Measurements from ENCODE around the gene FOXE3. TPM values are rescaled to one million over a fixed set of nuclear protein-coding genes. Genes with fewer than 3 reads are reported as not detected.

FOXE3 gene
- total and polyA plus RNA-seq, 3 donors from 2014 or later: 0.63 to 1.4 (median 1.2) TPM

DNA sequence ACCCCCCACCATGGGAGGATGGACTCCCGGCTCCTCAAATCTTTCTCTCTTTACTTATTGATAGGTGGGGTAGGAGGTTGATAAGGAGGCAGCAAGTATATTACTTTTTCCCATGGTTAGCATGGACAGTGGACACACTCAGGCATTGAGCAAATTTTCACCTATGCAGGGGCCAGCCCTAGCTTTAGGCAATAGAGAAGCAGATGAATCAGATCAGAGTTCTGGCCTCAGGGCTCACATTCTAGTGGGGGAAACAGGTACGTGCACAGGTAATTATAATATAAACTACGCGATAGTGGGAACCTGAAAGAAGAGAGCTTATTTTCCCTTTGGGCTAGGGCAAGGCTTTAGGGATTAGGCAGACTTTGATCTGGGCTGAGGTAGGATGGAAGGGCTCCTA, 13.5 kb upstream of the FOXE3 start:
- H3K27me3 ChIP-seq: no peaks in the 10 kb centered on the region
- intact Hi-C loops (cut with DNase I; ENCODE audit: low total_unique reads): no loop called here
- no peak overlapping the region for H3K4me3 ChIP-seq
- H3K27ac ChIP-seq: no peak overlapping the region
- H3K4me1 ChIP-seq: no peaks in the 10 kb centered on the region
- DNase-seq: no peak
- H3K9me3 ChIP-seq: no peaks in the 10 kb centered on the region
- H3K36me3 ChIP-seq (ENCODE audit: low read depth, missing control alignments): no peaks in the 10 kb centered on the region
- no peak for TF ChIP-seq POLR2A (IDR thresholded peaks at IDR 0.05)
- TF ChIP-seq, protein P1, sequence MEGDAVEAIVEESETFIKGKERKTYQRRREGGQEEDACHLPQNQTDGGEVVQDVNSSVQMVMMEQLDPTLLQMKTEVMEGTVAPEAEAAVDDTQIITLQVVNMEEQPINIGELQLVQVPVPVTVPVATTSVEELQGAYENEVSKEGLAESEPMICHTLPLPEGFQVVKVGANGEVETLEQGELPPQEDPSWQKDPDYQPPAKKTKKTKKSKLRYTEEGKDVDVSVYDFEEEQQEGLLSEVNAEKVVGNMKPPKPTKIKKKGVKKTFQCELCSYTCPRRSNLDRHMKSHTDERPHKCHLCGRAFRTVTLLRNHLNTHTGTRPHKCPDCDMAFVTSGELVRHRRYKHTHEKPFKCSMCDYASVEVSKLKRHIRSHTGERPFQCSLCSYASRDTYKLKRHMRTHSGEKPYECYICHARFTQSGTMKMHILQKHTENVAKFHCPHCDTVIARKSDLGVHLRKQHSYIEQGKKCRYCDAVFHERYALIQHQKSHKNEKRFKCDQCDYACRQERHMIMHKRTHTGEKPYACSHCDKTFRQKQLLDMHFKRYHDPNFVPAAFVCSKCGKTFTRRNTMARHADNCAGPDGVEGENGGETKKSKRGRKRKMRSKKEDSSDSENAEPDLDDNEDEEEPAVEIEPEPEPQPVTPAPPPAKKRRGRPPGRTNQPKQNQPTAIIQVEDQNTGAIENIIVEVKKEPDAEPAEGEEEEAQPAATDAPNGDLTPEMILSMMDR (IDR thresholded peaks at IDR 0.05): no peak
- 94 to 95% methylated on average over 4 of the region's 4 CpGs for WGBS, 2 donors

DNA sequence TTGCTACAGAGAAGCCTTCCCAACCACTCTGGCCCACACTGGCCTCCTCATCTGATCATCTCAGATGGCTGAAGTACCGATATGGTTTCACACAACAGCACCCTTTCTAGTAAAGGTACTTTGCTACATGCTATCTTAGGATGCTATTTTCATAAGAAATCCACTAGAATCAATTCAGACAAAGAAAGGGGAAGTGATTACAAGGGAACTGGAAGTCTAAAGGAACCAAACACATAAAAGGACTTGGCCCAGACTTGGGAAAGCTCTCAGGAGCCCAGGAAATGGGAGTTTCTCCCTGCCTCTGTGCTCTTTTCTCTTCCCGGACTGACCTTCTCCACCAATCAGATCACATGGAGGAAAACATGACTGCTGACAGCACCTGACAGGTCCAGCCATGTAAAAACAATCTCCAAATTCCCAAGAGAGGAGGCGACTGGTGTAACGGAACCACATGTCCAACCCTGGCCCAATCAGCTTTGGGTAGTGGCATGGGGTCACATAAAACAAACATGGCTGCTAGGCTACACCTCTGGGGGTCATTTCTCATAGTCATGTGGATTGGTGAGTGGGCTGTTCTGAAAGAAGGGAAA, 12.7 kb upstream of the FOXE3 start:
- intact Hi-C loops (cut with DNase I; ENCODE audit: low total_unique reads): no loop called here
- no peak for DNase-seq
- Histone ChIP-seq H3K4me1 (no peaks in the 10 kb centered on the region), H3K27me3 (no peaks in the 10 kb centered on the region), H3K9me3 (no peaks in the 10 kb centered on the region), H3K4me3 (no peak overlapping the region), H3K27ac (no peak overlapping the region), H3K36me3 (ENCODE audit: low read depth, missing control alignments) (no peaks in the 10 kb centered on the region)
- WGBS, 2 donors: 76 to 86% methylated on average over 4 of the region's 4 CpGs
- TF ChIP-seq, protein P1 (IDR thresholded peaks at IDR 0.05): no peak
- TF ChIP-seq POLR2A (IDR thresholded peaks at IDR 0.05): no peak

DNA sequence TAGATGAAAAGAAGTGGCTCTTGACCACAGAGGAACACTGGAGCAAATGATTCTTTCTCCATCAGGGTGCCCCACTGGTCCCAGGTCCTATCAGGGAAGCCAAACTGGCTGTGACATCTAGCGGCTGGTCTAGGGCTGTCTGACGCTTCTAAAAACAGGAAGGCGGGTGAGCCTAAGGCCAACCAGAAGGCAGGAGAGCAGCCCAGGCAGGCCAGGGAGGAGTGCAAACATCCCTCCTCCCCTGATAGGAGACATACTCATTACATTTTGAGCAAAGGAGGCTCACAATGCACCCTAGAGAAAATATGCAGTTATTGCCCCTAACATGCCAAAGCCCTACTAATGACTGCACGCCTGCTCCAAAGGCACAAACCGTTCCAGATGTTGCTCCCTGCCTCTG, 10.4 kb upstream of the FOXE3 start:
- TF ChIP-seq POLR2A (IDR thresholded peaks at IDR 0.05): no peak
- TF ChIP-seq, protein P1 (IDR thresholded peaks at IDR 0.05): no peak
- DNase-seq: no peak
- 47 to 83% methylated on average over 4 to 5 of the region's 5 CpGs for WGBS, 2 donors
- H3K4me3 ChIP-seq: no peak overlapping the region
- no peak overlapping the region for H3K27ac ChIP-seq
- no peaks in the 10 kb centered on the region for H3K9me3 ChIP-seq
- H3K36me3 ChIP-seq (ENCODE audit: low read depth, missing control alignments): no peaks in the 10 kb centered on the region
- H3K4me1 ChIP-seq: no peaks in the 10 kb centered on the region
- intact Hi-C loops (cut with DNase I; ENCODE audit: low total_unique reads): no loop called here
- no peaks in the 10 kb centered on the region for H3K27me3 ChIP-seq

DNA sequence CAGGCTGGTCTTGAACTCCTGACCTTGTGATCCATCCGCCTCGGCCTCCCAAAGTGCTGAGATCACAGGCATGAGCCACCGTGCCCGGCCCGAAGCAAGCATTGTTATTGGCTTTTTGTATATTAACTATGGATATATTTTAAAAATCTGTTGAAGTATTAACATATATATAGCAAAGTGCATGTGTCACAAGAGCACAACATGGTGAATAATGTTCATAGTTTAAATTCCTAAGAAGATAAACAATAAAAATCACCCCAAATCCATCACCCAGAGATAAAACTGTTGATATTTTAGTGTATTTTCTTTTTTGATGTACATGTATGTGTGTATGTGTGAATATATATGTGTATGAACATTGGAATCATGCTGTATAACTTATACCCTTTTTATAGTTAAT, 9.1 kb upstream of the FOXE3 start:
- TF ChIP-seq POLR2A (IDR thresholded peaks at IDR 0.05): no peak
- TF ChIP-seq, protein P1 (IDR thresholded peaks at IDR 0.05): no peak
- intact Hi-C loops (cut with DNase I; ENCODE audit: low total_unique reads): no loop called here
- 95 to 96% methylated on average over 5 of the region's 5 CpGs for WGBS, 2 donors

DNA sequence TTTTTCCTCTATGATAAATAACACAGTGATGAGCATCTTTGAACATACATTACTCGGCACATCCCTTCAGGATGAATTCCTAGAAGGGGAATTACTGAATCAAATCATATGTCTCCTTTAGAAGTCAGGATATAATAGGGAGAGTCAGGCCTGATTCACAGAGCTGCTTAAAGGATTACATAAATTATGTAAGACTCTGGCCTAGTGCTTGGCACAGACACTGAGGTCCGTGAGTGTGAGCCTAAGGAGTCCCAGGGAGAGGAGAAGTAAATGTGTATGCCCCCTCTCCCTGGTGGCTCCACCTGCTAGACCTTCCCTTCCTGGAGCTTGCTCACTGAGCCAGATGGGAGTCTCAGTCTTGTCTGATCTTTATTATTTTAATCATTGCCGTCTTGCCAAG, 8.6 kb upstream of the FOXE3 start:
- TF ChIP-seq POLR2A (IDR thresholded peaks at IDR 0.05): no peak
- TF ChIP-seq, protein P1 (IDR thresholded peaks at IDR 0.05): no peak
- no peaks in the 10 kb centered on the region for H3K9me3 ChIP-seq
- no peaks in the 10 kb centered on the region for H3K27me3 ChIP-seq
- DNase-seq: no peak
- no peaks in the 10 kb centered on the region for H3K36me3 ChIP-seq (ENCODE audit: low read depth, missing control alignments)
- no peak overlapping the region for H3K27ac ChIP-seq
- H3K4me3 ChIP-seq: no peak overlapping the region
- H3K4me1 ChIP-seq: no peaks in the 10 kb centered on the region
- intact Hi-C loops (cut with DNase I; ENCODE audit: low total_unique reads): no loop called here
- 84 to 90% methylated on average over 3 of the region's 3 CpGs for WGBS, 2 donors

More for the DNA sequence above, 9.1 kb upstream of the FOXE3 start:
- H3K4me3 ChIP-seq: no peak overlapping the region
- no peaks in the 10 kb centered on the region for H3K9me3 ChIP-seq
- H3K36me3 ChIP-seq (ENCODE audit: low read depth, missing control alignments): no peaks in the 10 kb centered on the region
- H3K27me3 ChIP-seq: no peaks in the 10 kb centered on the region
- no peak overlapping the region for H3K27ac ChIP-seq
- no peaks in the 10 kb centered on the region for H3K4me1 ChIP-seq
- no peak for DNase-seq

Data from testis (tissue), 3 donors.